Trophoblast cell (in vitro differentiated cells and primary cell): Measurements from ENCODE around the gene RPA3.

Experiments
- DNase-seq, 2 donors: peaks; one replicate each; pipeline ENCODE4 v3.0.0-alpha.2; 2016
- H2AFZ ChIP-seq: 2 replicates; pipeline ENCODE4 v1.6.1; 2013; ENCODE audit warnings: low read length, moderate library complexity, mild to moderate bottlenecking; ENCODE audit not compliant: insufficient read depth, poor library complexity
- H2AK5ac ChIP-seq: 2 replicates; pipeline ENCODE4 v1.6.1; 2013; ENCODE audit warnings: mild to moderate bottlenecking, low read length
- H2BK120ac ChIP-seq: 2 replicates; pipeline ENCODE4 v1.6.1; 2013; ENCODE audit warnings: low read length, mild to moderate bottlenecking, moderate library complexity; ENCODE audit not compliant: insufficient read depth, poor library complexity
- H2BK12ac ChIP-seq: 2 replicates; pipeline ENCODE4 v1.6.1; 2013; ENCODE audit warnings: mild to moderate bottlenecking, low read length, moderate library complexity
- H2BK5ac ChIP-seq: 2 replicates; pipeline ENCODE4 v1.6.1; 2013; ENCODE audit warnings: low read length, low read depth, moderate library complexity, mild to moderate bottlenecking; ENCODE audit not compliant: poor library complexity
- H3K14ac ChIP-seq: 2 replicates; pipeline ENCODE4 v1.6.1; 2013; ENCODE audit warnings: mild to moderate bottlenecking, low read length
- H3K18ac ChIP-seq: 2 replicates; pipeline ENCODE4 v1.6.1; 2013; ENCODE audit warnings: mild to moderate bottlenecking, low read length
- H3K23ac ChIP-seq: 2 replicates; pipeline ENCODE4 v1.6.1; 2013; ENCODE audit warnings: low read length
- H3K27ac ChIP-seq: 2 replicates; pipeline ENCODE4 v1.5.1; 2013; ENCODE audit warnings: low read depth, mild to moderate bottlenecking, inconsistent platforms, low read length, moderate library complexity
- H3K27me3 ChIP-seq: 2 replicates; pipeline ENCODE4 v1.6.1; 2013; ENCODE audit warnings: inconsistent platforms, mild to moderate bottlenecking, low read length, moderate library complexity; ENCODE audit not compliant: insufficient read depth
- H3K36me3 ChIP-seq, 2 experiments: 1 replicate in 1 of 2; 2 replicates in 1 of 2; pipeline ENCODE4 v1.6.1; 2013; ENCODE audit warnings: low read length in 2 of 2, mild to moderate bottlenecking in 2 of 2, moderate library complexity in 1 of 2; ENCODE audit not compliant: insufficient read depth in 2 of 2, control insufficient read depth in 1 of 2
- H3K4ac ChIP-seq: 2 replicates; pipeline ENCODE4 v1.6.1; 2013; ENCODE audit warnings: low read depth, mild to moderate bottlenecking, low read length, moderate library complexity
- H3K4me1 ChIP-seq, 2 experiments: 1 replicate in 1 of 2; 2 replicates in 1 of 2; pipeline ENCODE4 v1.6.1; 2013; ENCODE audit warnings: low read length in 2 of 2, mild to moderate bottlenecking in 2 of 2, moderate library complexity in 1 of 2; ENCODE audit not compliant: insufficient read depth in 2 of 2, control insufficient read depth in 1 of 2
- H3K4me2 ChIP-seq: 2 replicates; pipeline ENCODE4 v1.6.1; 2013; ENCODE audit warnings: inconsistent platforms, mild to moderate bottlenecking, low read length, moderate library complexity
- H3K4me3 ChIP-seq: 2 replicates; pipeline ENCODE4 v1.5.1; 2013; ENCODE audit warnings: mild to moderate bottlenecking, low read depth, low read length, inconsistent platforms
- H3K79me1 ChIP-seq: one replicate; pipeline ENCODE4 v1.6.1; 2013; ENCODE audit warnings: low read length
- H3K79me2 ChIP-seq: 2 replicates; pipeline ENCODE4 v1.6.1; 2013; ENCODE audit warnings: low read length, mild to moderate bottlenecking; ENCODE audit not compliant: control insufficient read depth, insufficient read depth, poor library complexity
- H3K9ac ChIP-seq: 2 replicates; pipeline ENCODE4 v1.6.1; 2013; ENCODE audit warnings: mild to moderate bottlenecking, low read length
- H3K9me3 ChIP-seq: 2 replicates; pipeline ENCODE4 v1.6.1; 2013; ENCODE audit warnings: low read depth, mild to moderate bottlenecking, control low read depth, inconsistent platforms, low read length; ENCODE audit not compliant: insufficient read depth
- H4K12ac ChIP-seq: 2 replicates; pipeline ENCODE4 v1.6.1; 2013; ENCODE audit warnings: low read depth, mild to moderate bottlenecking, low read length, moderate library complexity
- H4K8ac ChIP-seq: 2 replicates; pipeline ENCODE4 v1.6.1; 2013; ENCODE audit warnings: low read depth, mild to moderate bottlenecking, low read length, moderate library complexity
- H4K91ac ChIP-seq: one replicate; pipeline ENCODE4 v1.6.1; 2013; ENCODE audit warnings: low read depth, mild to moderate bottlenecking, low read length, moderate library complexity
- WGBS: extraction: QIAGEN DNeasy Blood & Tissue Kit; methylation state at CpG from one replicate; pipeline ENCODE4 v1.1.7; 2013; ENCODE audit warnings: missing lambda C conversion rate; ENCODE audit not compliant: insufficient read length, insufficient coverage; ENCODE audit errors: extremely low coverage; 5-methylcytosine and 5-hydroxymethylcytosine counted together

RPA3 gene

DNA sequence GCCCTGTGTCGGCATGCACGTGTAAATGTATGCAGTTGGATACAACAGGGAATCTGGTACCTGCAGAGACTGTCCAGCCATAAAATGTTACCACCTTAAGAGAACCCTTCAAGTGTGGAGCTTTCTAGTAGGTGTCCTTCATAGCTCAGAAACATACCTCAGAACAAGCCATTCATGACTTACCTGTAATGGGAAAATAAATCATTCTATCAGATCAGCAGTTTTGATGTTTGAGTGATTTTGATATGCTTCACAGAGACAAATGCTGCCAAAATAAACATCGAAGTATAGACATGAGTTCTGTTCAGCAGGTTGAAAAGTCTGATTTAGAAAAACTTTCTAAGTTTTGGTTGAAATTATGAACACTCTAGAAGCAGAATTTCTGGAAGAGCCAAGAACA lies 111.4 kb downstream of the RPA3 start:
- Histone ChIP-seq H3K79me2 (no peaks in the 10 kb centered on the region), H2BK12ac (no peak overlapping the region), H3K4ac (no peak overlapping the region), H3K27me3 (no peaks in the 10 kb centered on the region), H4K12ac (no peak overlapping the region), H3K27ac (no peak overlapping the region), H4K91ac (no peak overlapping the region), H3K4me1 (no peaks in the 10 kb centered on the region), H3K9me3 (no peaks in the 10 kb centered on the region), H3K79me1 (no peaks in the 10 kb centered on the region), H3K18ac (no peak overlapping the region), H3K14ac (no peak overlapping the region), H3K9ac (peak overlapping the region; percentile 72), H2BK120ac (no peak overlapping the region), H3K36me3 (peaks cover 2 to 3% of the 10 kb centered on the region in 2 experiments), H2AK5ac (no peak overlapping the region), H3K4me3 (no peak overlapping the region), H3K23ac (no peak overlapping the region), H2AFZ (no peak overlapping the region), H3K4me2 (no peak overlapping the region), H2BK5ac (no peak overlapping the region), H4K8ac (no peak overlapping the region)
- no peak for DNase-seq
- no CpG with 5 or more reads among the region's 3 CpGs for WGBS

DNA sequence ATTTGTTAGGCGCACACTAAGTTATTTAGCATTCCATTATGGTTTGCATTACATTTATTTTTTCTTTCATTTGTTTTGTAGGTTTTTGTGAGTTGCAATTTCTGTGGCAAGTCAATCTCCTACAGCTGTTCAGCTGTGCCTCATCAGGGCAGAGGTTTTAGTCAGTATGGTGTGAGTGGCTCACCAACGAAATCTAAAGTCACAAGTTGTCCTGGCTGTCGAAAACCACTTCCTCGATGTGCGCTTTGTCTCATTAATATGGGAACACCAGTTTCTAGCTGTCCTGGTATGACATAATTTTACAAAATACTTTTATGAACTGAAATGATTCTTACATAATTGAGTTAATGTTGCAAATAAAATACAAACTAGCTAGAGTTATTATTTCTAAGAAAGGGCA lies 122.2 kb downstream of the RPA3 start:
- H3K4me1 ChIP-seq, result no peaks in the 10 kb centered on the region
- H3K36me3 ChIP-seq, result peaks cover 12% of the 10 kb centered on the region in 2 experiments
- no peak overlapping the region for H2AK5ac ChIP-seq
- no peak overlapping the region for H3K4ac ChIP-seq
- no peak overlapping the region for H4K91ac ChIP-seq
- H3K9ac ChIP-seq, result no peak overlapping the region
- H3K4me3 ChIP-seq, result no peak overlapping the region
- H3K79me2 ChIP-seq, result no peaks in the 10 kb centered on the region
- H2BK5ac ChIP-seq, result no peak overlapping the region
- no peak overlapping the region for H4K12ac ChIP-seq
- H3K79me1 ChIP-seq, result no peaks in the 10 kb centered on the region
- no peak overlapping the region for H4K8ac ChIP-seq
- H3K4me2 ChIP-seq, result no peak overlapping the region
- H3K18ac ChIP-seq, result no peak overlapping the region
- WGBS, result no CpG with 5 or more reads among the region's 5 CpGs
- H3K23ac ChIP-seq, result no peak overlapping the region
- H3K27me3 ChIP-seq, result no peaks in the 10 kb centered on the region
- no peak overlapping the region for H2BK120ac ChIP-seq
- no peak overlapping the region for H2AFZ ChIP-seq
- H2BK12ac ChIP-seq, result no peak overlapping the region
- DNase-seq, result no peak
- H3K14ac ChIP-seq, result no peak overlapping the region
- no peaks in the 10 kb centered on the region for H3K9me3 ChIP-seq
- no peak overlapping the region for H3K27ac ChIP-seq

DNA sequence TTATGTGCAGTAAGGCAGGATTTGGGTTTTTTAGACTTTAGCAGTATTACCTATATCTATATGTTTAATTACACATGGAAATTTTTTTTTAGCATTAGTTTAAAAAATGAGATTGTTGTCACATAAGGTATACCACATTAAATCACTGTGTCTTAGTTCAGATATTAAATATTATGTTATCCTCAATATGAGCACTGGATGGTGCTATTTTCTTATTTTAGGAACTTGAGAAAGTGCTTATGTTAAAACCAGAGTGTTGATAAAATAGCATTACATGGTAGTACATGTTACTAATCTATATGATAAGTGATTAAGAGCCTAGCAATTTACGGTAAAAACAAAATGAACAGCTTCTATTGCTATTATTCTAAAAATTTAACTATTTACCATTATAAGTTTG lies 123.0 kb downstream of the RPA3 start:
- H2AFZ ChIP-seq, result no peak overlapping the region
- H3K14ac ChIP-seq, result no peak overlapping the region
- H2AK5ac ChIP-seq, result no peak overlapping the region
- no peak overlapping the region for H4K91ac ChIP-seq
- no peak overlapping the region for H3K4me2 ChIP-seq
- no peak overlapping the region for H4K12ac ChIP-seq
- peaks cover 12 to 13% of the 10 kb centered on the region in 2 experiments for H3K36me3 ChIP-seq
- no peak overlapping the region for H3K18ac ChIP-seq
- H3K9me3 ChIP-seq, result no peaks in the 10 kb centered on the region
- no peak overlapping the region for H2BK5ac ChIP-seq
- H2BK120ac ChIP-seq, result no peak overlapping the region
- no peaks in the 10 kb centered on the region for H3K79me2 ChIP-seq
- no peak overlapping the region for H4K8ac ChIP-seq
- WGBS, result no CpG with 5 or more reads among the region's 1 CpG
- H3K79me1 ChIP-seq, result no peaks in the 10 kb centered on the region
- peak in 1 of 2 donors; percentile 63 for DNase-seq
- H3K23ac ChIP-seq, result no peak overlapping the region
- no peak overlapping the region for H3K4me3 ChIP-seq
- no peaks in the 10 kb centered on the region for H3K27me3 ChIP-seq
- H2BK12ac ChIP-seq, result no peak overlapping the region
- H3K4me1 ChIP-seq, result no peaks in the 10 kb centered on the region
- no peak overlapping the region for H3K9ac ChIP-seq
- no peak overlapping the region for H3K27ac ChIP-seq
- H3K4ac ChIP-seq, result no peak overlapping the region
